ENCODE results near the gene TMED4. TPM values are rescaled to one million over a fixed set of nuclear protein-coding genes. Genes with fewer than 3 reads are reported as not detected.

Gene TMED4
- total and polyA plus RNA-seq, 8 donors: 13.4 to 235 (median 82.3) TPM

DNA sequence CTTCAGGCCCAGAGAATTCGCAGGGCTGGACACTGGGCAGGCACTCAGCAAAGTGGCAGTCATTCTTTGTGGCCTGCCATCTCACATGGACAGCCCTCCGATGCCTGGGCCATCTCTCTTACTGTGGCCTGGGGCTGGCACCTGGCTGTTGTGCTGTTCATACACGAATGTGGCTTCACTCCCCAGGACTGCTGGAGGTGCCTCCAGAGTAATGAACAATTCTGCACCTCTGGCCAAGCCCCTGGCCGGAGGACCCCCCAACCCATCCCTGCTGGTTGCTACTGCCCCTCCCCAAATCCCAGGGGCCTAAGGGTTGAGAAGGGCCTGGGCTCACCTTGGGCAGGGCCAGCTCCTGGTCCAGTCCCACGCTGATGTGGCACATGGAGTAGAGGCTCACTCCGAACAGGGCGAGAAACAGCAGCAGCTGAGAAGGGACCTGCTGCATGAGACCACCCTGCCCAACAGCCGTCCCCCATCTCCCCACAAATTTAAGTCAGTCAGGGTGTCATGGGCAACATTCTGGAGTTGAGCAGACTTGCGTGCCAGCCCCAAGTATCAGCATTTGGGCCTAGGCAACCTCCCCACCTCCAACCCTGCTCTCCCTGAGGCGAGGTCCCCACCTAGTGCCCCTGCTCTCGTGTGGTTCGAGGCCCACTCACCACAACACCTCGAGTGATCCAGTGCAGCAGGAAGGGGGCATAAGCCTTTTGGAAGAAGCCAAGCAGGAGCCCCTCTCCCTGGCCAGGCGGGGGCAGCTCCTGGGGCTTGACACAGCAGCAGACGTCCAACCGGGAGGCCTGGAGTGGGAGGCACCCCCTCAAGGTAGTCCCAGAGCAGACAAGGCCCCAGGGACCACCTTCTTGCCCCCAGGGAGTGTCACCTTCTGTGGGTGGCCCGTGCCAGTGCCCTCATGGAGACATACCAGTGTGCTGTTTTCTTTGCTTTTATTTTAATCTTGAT is 50.3 kb downstream of the TMED4 start:
- TF ChIP-seq EP300 (IDR thresholded peaks at IDR 0.05): no peak
- TF ChIP-seq, protein P1, sequence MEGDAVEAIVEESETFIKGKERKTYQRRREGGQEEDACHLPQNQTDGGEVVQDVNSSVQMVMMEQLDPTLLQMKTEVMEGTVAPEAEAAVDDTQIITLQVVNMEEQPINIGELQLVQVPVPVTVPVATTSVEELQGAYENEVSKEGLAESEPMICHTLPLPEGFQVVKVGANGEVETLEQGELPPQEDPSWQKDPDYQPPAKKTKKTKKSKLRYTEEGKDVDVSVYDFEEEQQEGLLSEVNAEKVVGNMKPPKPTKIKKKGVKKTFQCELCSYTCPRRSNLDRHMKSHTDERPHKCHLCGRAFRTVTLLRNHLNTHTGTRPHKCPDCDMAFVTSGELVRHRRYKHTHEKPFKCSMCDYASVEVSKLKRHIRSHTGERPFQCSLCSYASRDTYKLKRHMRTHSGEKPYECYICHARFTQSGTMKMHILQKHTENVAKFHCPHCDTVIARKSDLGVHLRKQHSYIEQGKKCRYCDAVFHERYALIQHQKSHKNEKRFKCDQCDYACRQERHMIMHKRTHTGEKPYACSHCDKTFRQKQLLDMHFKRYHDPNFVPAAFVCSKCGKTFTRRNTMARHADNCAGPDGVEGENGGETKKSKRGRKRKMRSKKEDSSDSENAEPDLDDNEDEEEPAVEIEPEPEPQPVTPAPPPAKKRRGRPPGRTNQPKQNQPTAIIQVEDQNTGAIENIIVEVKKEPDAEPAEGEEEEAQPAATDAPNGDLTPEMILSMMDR (IDR thresholded peaks at IDR 0.05): no peak
- TF ChIP-seq POLR2A (IDR thresholded peaks at IDR 0.05): no peak
- no peak for TF ChIP-seq POLR2AphosphoS5 (IDR thresholded peaks at IDR 0.05)
- intact Hi-C loops (cut with DNase I; ENCODE audit: low total_unique reads): no loop called here
- Histone ChIP-seq H3K4me1 (peaks cover 0 to 11% (median 2%) of the 10 kb centered on the region in 4 donors), H3K36me3 (no peaks in the 10 kb centered on the region), H3K27ac (no peak overlapping the region), H3K4me3 (no peak overlapping the region), H3K27me3 (no peaks in the 10 kb centered on the region), H3K9me3 (peaks cover 0 to 7% (median 5%) of the 10 kb centered on the region in 4 donors)
- WGBS, 5 donors: 79 to 87% (median 84%) methylated on average over 13 to 17 of the region's 17 CpGs
- DNase-seq: peak in 1 of 2 donors; percentile 21

DNA sequence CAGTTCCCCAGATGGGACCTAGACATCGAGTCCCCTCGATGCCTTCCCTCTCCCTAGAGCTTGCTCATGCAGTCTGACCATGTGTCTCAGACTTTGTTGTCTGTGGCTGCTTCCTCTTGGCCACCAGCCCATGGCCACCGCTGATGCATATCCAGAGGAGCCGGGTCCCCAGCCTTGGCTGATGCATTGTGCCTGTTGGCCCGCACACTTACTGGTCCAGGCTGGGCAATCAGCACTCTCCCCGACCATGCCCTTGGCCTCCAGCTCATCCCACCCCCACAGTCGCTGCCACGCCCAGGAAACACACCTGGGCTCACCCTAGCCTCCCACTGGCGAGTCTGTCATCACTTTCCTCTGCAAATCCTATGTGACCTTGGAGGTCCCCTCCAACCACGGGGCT is 51.0 kb downstream of the TMED4 start:
- TF ChIP-seq POLR2AphosphoS5 (IDR thresholded peaks at IDR 0.05) (no peak), POLR2A (IDR thresholded peaks at IDR 0.05) (no peak), EP300 (IDR thresholded peaks at IDR 0.05) (no peak)
- TF ChIP-seq, protein P1 (IDR thresholded peaks at IDR 0.05): no peak
- intact Hi-C loops (cut with DNase I; ENCODE audit: low total_unique reads): no loop called here
- WGBS, 5 donors: 70 to 81% (median 76%) methylated on average over 10 of the region's 10 CpGs
- H3K36me3 ChIP-seq: no peaks in the 10 kb centered on the region
- no peaks in the 10 kb centered on the region for H3K27me3 ChIP-seq
- H3K4me3 ChIP-seq: no peak overlapping the region
- peaks cover 0 to 11% (median 2%) of the 10 kb centered on the region in 4 donors for H3K4me1 ChIP-seq
- H3K27ac ChIP-seq: no peak overlapping the region
- peaks cover 2 to 14% (median 11%) of the 10 kb centered on the region in 4 donors for H3K9me3 ChIP-seq
- peak in 1 of 2 donors; percentile 25 for DNase-seq

Other genes with a start within 250 kb of the TMED4 start
- 100 to 1,000 TPM in 1 of 5 donors, 10 to 100 TPM in 4; 20.4 to 147 (median 52.7) TPM for gene NUDCD3, start 91.6 kb downstream of the TMED4 start, total RNA-seq
- gene NUDCD3, start 91.6 kb downstream of the TMED4 start, polyA plus RNA-seq: 10 to 100 TPM; 12.9 to 20.2 (median 15.9) TPM
- gene NPC1L1, start 40.9 kb downstream of the TMED4 start, total RNA-seq: 1 to 10 TPM in 3 of 5 donors, not detected in 2; 1.1 to 4.9 (median 1.6) TPM
- gene NPC1L1, start 40.9 kb downstream of the TMED4 start, polyA plus RNA-seq: under 1 TPM in 2 of 3 donors, not detected in 1; 0.12 to 0.20 TPM
- gene DDX56, start 8.3 kb downstream of the TMED4 start, total RNA-seq: 10 to 100 TPM; 35.6 to 95.1 (median 47.4) TPM
- gene DDX56, start 8.3 kb downstream of the TMED4 start, polyA plus RNA-seq: 10 to 100 TPM; 40.9 to 98.7 (median 63.7) TPM
- gene OGDH, start 24.4 kb upstream of the TMED4 start, total RNA-seq: 10 to 100 TPM; 21.6 to 92.0 (median 56.5) TPM
- gene OGDH, start 24.4 kb upstream of the TMED4 start, polyA plus RNA-seq: 10 to 100 TPM; 19.8 to 31.8 (median 30.8) TPM
- 100 to 1,000 TPM in 1 of 5 donors, 10 to 100 TPM in 4; 14.5 to 108 (median 45.1) TPM for gene ZMIZ2, start 166.6 kb upstream of the TMED4 start, total RNA-seq
- gene ZMIZ2, start 166.6 kb upstream of the TMED4 start, polyA plus RNA-seq: 10 to 100 TPM; 18.0 to 32.3 (median 26.8) TPM
- 1,000 to 10,000 TPM in 1 of 5 donors, 100 to 1,000 TPM in 4; 218 to 1,275 (median 564) TPM for gene PPIA, start 214.4 kb upstream of the TMED4 start, total RNA-seq
- gene PPIA, start 214.4 kb upstream of the TMED4 start, polyA plus RNA-seq: 1,000 to 10,000 TPM; 2,273 to 3,648 (median 2,820) TPM